Spinal cord (tissue), 10 donors: ENCODE results near the gene TRIM68. TPM values are rescaled to one million over a fixed set of nuclear protein-coding genes. Genes with fewer than 3 reads are reported as not detected.

Experiments used
- DNase-seq, 6 donors: peaks; one replicate each; pipeline versions ENCODE4 v3.0.0 to v3.0.0-alpha.2; 2013 to 2015; ENCODE audit warnings: low spot score in 6 of 6, low read depth in 4 of 6
- H3K27ac ChIP-seq: one replicate; pipeline ENCODE4 v1.5.1; 2013; ENCODE audit warnings: low read depth, low read length, control low read depth
- H3K27me3 ChIP-seq: one replicate; pipeline ENCODE4 v1.6.1; 2013; ENCODE audit warnings: low read length; ENCODE audit not compliant: control insufficient read depth, insufficient read depth
- H3K36me3 ChIP-seq: one replicate; pipeline ENCODE4 v1.6.1; 2013; ENCODE audit warnings: low read length; ENCODE audit not compliant: control insufficient read depth, insufficient read depth
- H3K4me1 ChIP-seq: one replicate; pipeline ENCODE4 v1.6.1; 2013; ENCODE audit warnings: low read length; ENCODE audit not compliant: control insufficient read depth, insufficient read depth
- H3K4me3 ChIP-seq: one replicate; pipeline ENCODE4 v1.5.1; 2013; ENCODE audit warnings: low read depth, low read length, control low read depth
- H3K9me3 ChIP-seq: one replicate; pipeline ENCODE4 v1.6.1; 2013; ENCODE audit warnings: low read length; ENCODE audit not compliant: control insufficient read depth, insufficient read depth
- WGBS: methylation state at CpG from one replicate; pipeline ENCODE4 v1.1.5; 2013; ENCODE audit warnings: missing lambda C conversion rate; ENCODE audit not compliant: insufficient coverage; 5-methylcytosine and 5-hydroxymethylcytosine counted together
- polyA plus RNA-seq, 2 donors: library from polyadenylated mRNA; unstranded; fragments of 120-200 nt; gene quantifications; one replicate each; pipeline ENCODE4 v1.2.1, GENCODE V29; 2013; ENCODE audit not compliant: insufficient read length in 2 of 2
- total RNA-seq, 2 donors: library from RNA; depleted of rRNA in 1 of 2; stranded (reverse); fragments of 120-200 nt in 1 of 2; fragments of >200 nt in 1 of 2; gene quantifications; one replicate each; pipeline versions ENCODE4 v1.2.3 to v1.2.4, GENCODE V29; 2013 to 2014
- donor health status: healthy.

Gene TRIM68
- total and polyA plus RNA-seq, 4 donors, result 11.3 to 16.3 (median 14.8) TPM

GRCh38 chr11:4639931-4640330 is 31.9 kb upstream of the TRIM68 start:
- H3K4me1 ChIP-seq, result peaks cover 8% of the 10 kb centered on the region
- WGBS, result 92% methylated on average over 5 of the region's 6 CpGs
- no peak for DNase-seq
- H3K36me3 ChIP-seq, result no peaks in the 10 kb centered on the region
- H3K4me3 ChIP-seq, result no peak overlapping the region
- no peak overlapping the region for H3K27ac ChIP-seq
- H3K9me3 ChIP-seq, result no peaks in the 10 kb centered on the region
- no peaks in the 10 kb centered on the region for H3K27me3 ChIP-seq

GRCh38 chr11:4637662-4638047 is 29.6 kb upstream of the TRIM68 start:
- Histone ChIP-seq H3K4me1 (peaks cover 8% of the 10 kb centered on the region), H3K27ac (no peak overlapping the region), H3K4me3 (no peak overlapping the region), H3K36me3 (no peaks in the 10 kb centered on the region), H3K9me3 (no peaks in the 10 kb centered on the region), H3K27me3 (no peaks in the 10 kb centered on the region)
- DNase-seq, result no peak
- WGBS, result 88% methylated on average over 3 of the region's 3 CpGs

DNA sequence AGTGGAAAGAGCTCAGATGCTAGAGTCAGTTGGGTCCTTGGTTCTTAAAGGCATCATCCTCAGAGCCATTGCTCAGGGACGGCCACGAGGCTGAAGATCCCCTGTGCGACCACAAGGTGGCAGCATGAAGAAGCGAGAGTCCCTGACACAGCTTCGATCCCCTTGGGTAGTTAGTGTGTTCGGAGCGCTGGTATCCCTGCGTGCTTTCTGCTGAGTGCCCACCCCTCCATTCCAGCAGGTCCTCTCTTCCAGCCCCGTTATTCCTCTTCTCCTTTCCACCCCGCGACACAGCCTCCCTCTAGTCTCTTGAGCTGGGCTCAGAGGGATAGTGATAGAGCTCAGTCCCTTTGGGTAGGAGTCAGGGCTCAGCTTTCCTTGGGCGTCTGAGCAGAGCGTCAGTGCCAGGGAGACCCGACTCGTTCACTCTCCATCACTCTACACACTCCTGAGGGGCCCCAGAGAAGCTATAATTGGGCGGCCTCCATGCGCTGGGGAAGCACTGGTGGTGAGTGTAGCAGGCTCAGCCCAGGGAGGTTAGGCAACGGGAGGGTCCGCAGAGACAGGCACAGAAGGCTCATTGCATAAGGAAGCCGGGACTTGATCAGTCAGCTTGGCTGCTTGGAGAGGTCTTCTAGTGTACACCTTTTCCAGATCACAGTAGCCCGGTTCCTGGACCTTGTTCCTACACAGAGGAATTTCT is 29.1 kb upstream of the TRIM68 start, which contains the start of gene OR51D1:
Gene OR51D1, plus strand, starts transcription at position 516 of the 700 bp plus-strand sequence. CDS start 2,314 bp downstream, outside the sequence.
- H3K4me3 ChIP-seq, result no peak within 1 kb of the TSS
- H3K9me3 ChIP-seq, result no peaks in the 10 kb centered on the region
- peaks cover 8% of the 10 kb centered on the region for H3K4me1 ChIP-seq
- no peaks in the 10 kb centered on the region for H3K36me3 ChIP-seq
- H3K27me3 ChIP-seq, result no peaks in the 10 kb centered on the region
- 65% methylated on average over 9 of the region's 21 CpGs for WGBS
- no peak within 1 kb of the TSS for H3K27ac ChIP-seq
- peak; percentile 26 to 93 (median 54) for DNase-seq

DNA sequence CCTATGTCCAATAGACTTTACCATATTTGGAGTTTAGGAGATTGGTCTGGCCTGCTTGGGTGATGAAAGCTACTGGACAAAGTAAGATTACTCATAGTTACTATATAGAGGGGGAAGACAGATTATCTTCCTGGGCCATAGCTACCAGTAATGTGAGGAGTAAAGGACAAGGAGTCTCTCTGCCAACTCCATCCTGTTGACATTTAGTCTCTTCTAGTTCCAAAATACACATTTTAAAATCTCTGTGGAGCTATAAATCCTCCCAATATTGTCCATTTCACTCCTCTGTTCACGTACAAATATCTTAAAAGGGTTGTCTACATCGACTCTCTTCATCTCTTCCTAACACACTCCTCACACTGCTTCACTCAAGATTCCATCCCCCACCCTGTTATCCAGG is 28.1 kb upstream of the TRIM68 start:
- no peak overlapping the region for H3K27ac ChIP-seq
- H3K9me3 ChIP-seq, result no peaks in the 10 kb centered on the region
- DNase-seq, result no peak
- 63% methylated on average over 2 of the region's 2 CpGs for WGBS
- peaks cover 8% of the 10 kb centered on the region for H3K4me1 ChIP-seq
- H3K27me3 ChIP-seq, result no peaks in the 10 kb centered on the region
- H3K4me3 ChIP-seq, result no peak overlapping the region
- no peaks in the 10 kb centered on the region for H3K36me3 ChIP-seq

- H3K9me3 ChIP-seq, result no peaks in the 10 kb centered on the region
- H3K27me3 ChIP-seq, result no peaks in the 10 kb centered on the region
- peak; percentile 52 to 96 (median 72) for DNase-seq
- H3K4me3 ChIP-seq, result no peak overlapping the region
- 69% methylated on average over 4 of the region's 15 CpGs for WGBS
- H3K4me1 ChIP-seq, result no peaks in the 10 kb centered on the region
- no peak overlapping the region for H3K27ac ChIP-seq
- no peaks in the 10 kb centered on the region for H3K36me3 ChIP-seq
Measured at GRCh38 chr11:4626207-4627099, 18.4 kb upstream of the TRIM68 start.

GRCh38 chr11:4619514-4619913 is 11.5 kb upstream of the TRIM68 start:
- Histone ChIP-seq H3K36me3 (no peaks in the 10 kb centered on the region), H3K4me1 (no peaks in the 10 kb centered on the region), H3K9me3 (no peaks in the 10 kb centered on the region), H3K27ac (no peak overlapping the region), H3K4me3 (no peak overlapping the region), H3K27me3 (no peaks in the 10 kb centered on the region)
- 72% methylated on average over 5 of the region's 9 CpGs for WGBS
- DNase-seq, result no peak

DNA sequence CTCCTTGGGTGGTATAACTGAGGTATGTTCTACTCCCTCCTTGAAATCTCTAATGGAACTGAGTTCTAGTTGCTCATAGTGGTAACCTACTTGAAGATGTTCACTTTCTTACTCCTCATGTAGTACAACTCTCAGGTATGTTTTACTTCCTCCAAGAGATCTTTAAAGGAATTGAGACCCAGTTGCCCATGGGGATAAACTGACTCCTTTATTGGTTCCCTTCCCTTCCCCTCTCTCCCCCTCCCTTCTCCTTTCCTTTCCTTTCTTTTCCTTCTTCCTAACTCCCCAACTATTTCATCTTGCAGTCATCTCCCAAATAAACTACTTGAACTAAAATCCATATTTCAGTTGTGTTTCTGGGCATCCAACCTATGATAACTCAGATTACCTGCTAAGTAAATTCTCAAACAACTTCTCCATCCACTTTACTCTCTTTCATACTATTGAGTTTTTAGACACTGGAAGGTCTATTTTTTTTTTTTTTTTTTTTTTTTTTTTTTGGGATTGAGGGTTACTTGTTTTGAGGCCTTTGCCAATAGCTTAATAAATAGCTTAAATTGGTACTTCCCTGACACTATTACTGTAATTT is 7.9 kb upstream of the TRIM68 start:
- Histone ChIP-seq H3K9me3 (no peaks in the 10 kb centered on the region), H3K36me3 (no peaks in the 10 kb centered on the region), H3K27ac (no peak overlapping the region), H3K4me3 (no peak overlapping the region), H3K4me1 (no peaks in the 10 kb centered on the region), H3K27me3 (no peaks in the 10 kb centered on the region)
- no peak for DNase-seq

DNA sequence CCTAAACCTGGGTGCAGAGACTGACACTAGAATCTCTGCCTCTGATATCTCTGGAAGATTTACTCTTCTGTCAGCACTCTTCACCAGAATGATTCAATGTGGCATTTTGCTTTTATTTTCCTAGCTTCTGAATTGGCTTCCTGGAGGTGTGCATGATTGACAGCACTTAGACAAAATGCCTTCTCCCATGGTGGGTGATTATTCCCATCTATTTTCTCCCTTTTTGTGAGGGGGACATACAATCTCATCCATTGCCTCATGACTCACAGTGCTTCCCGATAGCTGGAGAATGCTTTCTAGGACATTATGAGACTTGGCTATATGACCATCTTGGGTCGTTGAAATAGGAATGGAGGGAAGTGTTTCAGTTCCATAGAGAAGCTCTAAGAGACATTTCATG is 4.0 kb upstream of the TRIM68 start:
- Histone ChIP-seq H3K9me3 (no peaks in the 10 kb centered on the region), H3K36me3 (no peaks in the 10 kb centered on the region), H3K4me3 (no peak overlapping the region), H3K27ac (no peak overlapping the region), H3K27me3 (no peaks in the 10 kb centered on the region), H3K4me1 (peaks cover under 1% of the 10 kb centered on the region)
- DNase-seq, result no peak
- no CpG with 5 or more reads among the region's 2 CpGs for WGBS

GRCh38 chr11:4610258-4610935 is 2.4 kb upstream of the TRIM68 start:
- Histone ChIP-seq H3K9me3 (no peaks in the 10 kb centered on the region), H3K4me3 (no peak overlapping the region), H3K27ac (no peak overlapping the region), H3K36me3 (no peaks in the 10 kb centered on the region), H3K27me3 (no peaks in the 10 kb centered on the region), H3K4me1 (peaks cover 5% of the 10 kb centered on the region)
- DNase-seq, result no peak
- 75% methylated on average over 2 of the region's 3 CpGs for WGBS
